ENCODE data around the gene UBA5. TPM values are rescaled to one million over a fixed set of nuclear protein-coding genes. Genes with fewer than 3 reads are reported as not detected.

UBA5 gene
- total RNA-seq, 1 experiment from 2014 or later = 38.6 TPM

GRCh38 chr3:132650153-132650552 lies 10.0 kb upstream of the UBA5 start:
- Mint-ChIP-seq H3K4me1 (no peaks in the 10 kb centered on the region), H3K36me3 (no peaks in the 10 kb centered on the region), H3K9me3 (no peaks in the 10 kb centered on the region), H3K27ac (no peak overlapping the region), H3K27me3 (ENCODE audit: low read depth) (no peaks in the 10 kb centered on the region), H3K4me3 (no peak overlapping the region)
- ChIA-PET CTCF (no interaction called here), POLR2A (no interaction called here)
- TF ChIP-seq PRRX2 (CRISPR knock-in tag; IDR thresholded peaks at IDR 0.05) (no peak), FOXJ3 (CRISPR knock-in tag; IDR thresholded peaks at IDR 0.05; ENCODE audit: borderline replicate concordance) (no peak), RELA (CRISPR knock-in tag; IDR thresholded peaks at IDR 0.05; ENCODE audit: borderline replicate concordance) (no peak), ZNF512 (CRISPR knock-in tag; IDR thresholded peaks at IDR 0.05; ENCODE audit: borderline replicate concordance) (no peak), ZNF281 (CRISPR knock-in tag; IDR thresholded peaks at IDR 0.05) (no peak), E2F1 (CRISPR knock-in tag; IDR thresholded peaks at IDR 0.05) (no peak), FOXK1 (CRISPR knock-in tag; IDR thresholded peaks at IDR 0.05) (no peak), CTCF (IDR thresholded peaks at IDR 0.05) (no peak), NFE2L1 (CRISPR knock-in tag; IDR thresholded peaks at IDR 0.05) (no peak), AFF4 (CRISPR knock-in tag; IDR thresholded peaks at IDR 0.05; ENCODE audit: borderline replicate concordance) (no peak), CBFB (CRISPR knock-in tag; IDR thresholded peaks at IDR 0.05; ENCODE audit: low read depth) (no peak), SMAD3 (CRISPR knock-in tag; IDR thresholded peaks at IDR 0.05; ENCODE audit: borderline replicate concordance) (no peak), OVOL2 (CRISPR knock-in tag; IDR thresholded peaks at IDR 0.05; ENCODE audit: borderline replicate concordance) (no peak), CREM (CRISPR knock-in tag; IDR thresholded peaks at IDR 0.05) (no peak), TEAD4 (CRISPR knock-in tag; IDR thresholded peaks at IDR 0.05) (no peak), MLX (CRISPR knock-in tag; IDR thresholded peaks at IDR 0.05) (no peak), ELF4 (CRISPR knock-in tag; IDR thresholded peaks at IDR 0.05; ENCODE audit: low read depth) (no peak), ZNF138 (CRISPR knock-in tag; conservative IDR thresholded peaks at IDR 0.05) (no peak)
- no peak for ATAC-seq
- DNase-seq (ENCODE audit: low spot score) = no peak

All from WTC11 (cell line).